Nephron progenitor cell (in vitro differentiated cells): ENCODE data around the gene ATP1B1.

Experiments used
- DNase-seq: peaks from one replicate; pipeline ENCODE4 v3.0.0; 2021
- H3K27ac Mint-ChIP-seq: 2 replicates; pipeline ENCODE4 v1.8.0; 2021; ENCODE audit warnings: mild to moderate bottlenecking, moderate library complexity, mixed read lengths
- H3K27me3 Mint-ChIP-seq: 2 replicates; pipeline ENCODE4 v1.8.0; 2021; ENCODE audit warnings: mild to moderate bottlenecking, low read depth, mixed read lengths; ENCODE audit not compliant: poor library complexity
- H3K36me3 Mint-ChIP-seq: 2 replicates; pipeline ENCODE4 v1.8.0; 2021; ENCODE audit warnings: low read depth, mixed read lengths
- H3K4me1 Mint-ChIP-seq: 2 replicates; pipeline ENCODE4 v1.8.0; 2021; ENCODE audit warnings: mixed read lengths
- H3K4me3 Mint-ChIP-seq: 2 replicates; pipeline ENCODE4 v1.8.0; 2021; ENCODE audit warnings: mild to moderate bottlenecking, moderate library complexity, mixed read lengths
- H3K9me3 Mint-ChIP-seq: 2 replicates; pipeline ENCODE4 v1.8.0; 2021; ENCODE audit warnings: mild to moderate bottlenecking, moderate library complexity, mixed read lengths
- CTCF ChIP-seq: fragments of 200-600 bp; sonication (generic); IDR thresholded peaks from 2 replicates; pipeline ENCODE4 v1.5.0; 2021; ENCODE audit warnings: antibody characterized with exemption

Gene ATP1B1

GRCh38 chr1:169108863-169109560, 2.5 kb downstream of the ATP1B1 start:
- Mint-ChIP-seq H3K9me3 (no peaks in the 10 kb centered on the region), H3K36me3 (peaks cover 34% of the 10 kb centered on the region), H3K27me3 (no peaks in the 10 kb centered on the region), H3K27ac (peak overlapping the region; percentile 79), H3K4me3 (peak overlapping the region; percentile 92), H3K4me1 (peaks cover 67% of the 10 kb centered on the region)
- DNase-seq = no peak
- no peak for TF ChIP-seq CTCF

DNA sequence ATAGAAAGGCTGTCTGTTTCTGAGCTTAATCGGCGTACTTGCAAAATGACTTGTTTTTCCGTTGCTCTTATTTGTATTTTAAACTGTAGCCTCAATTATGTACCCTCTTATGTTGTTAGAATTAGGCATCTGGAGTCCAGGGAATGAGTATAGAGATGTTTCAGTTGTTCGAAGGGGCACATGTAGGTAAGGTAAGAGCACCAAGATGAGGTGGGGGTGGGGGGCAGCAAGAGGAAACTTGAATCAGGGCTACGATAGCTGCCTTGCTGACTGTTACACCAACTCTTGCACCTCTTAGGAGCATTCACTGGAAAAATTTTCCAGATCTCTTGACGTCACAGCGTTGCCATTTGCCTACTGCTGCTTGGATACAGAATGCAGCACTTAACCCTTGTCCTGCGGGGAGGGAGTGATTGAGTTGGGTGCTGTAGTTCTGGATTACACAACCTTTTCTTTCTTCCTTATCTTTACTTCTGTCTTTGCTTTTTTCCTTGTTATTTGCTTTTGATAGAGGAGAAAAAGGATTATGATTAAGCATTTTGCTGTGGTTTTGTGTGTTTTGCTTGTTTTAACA, 3.2 kb downstream of the ATP1B1 start:
- H3K36me3 Mint-ChIP-seq = peaks cover 40% of the 10 kb centered on the region
- H3K9me3 Mint-ChIP-seq = no peaks in the 10 kb centered on the region
- H3K4me1 Mint-ChIP-seq = peaks cover 70% of the 10 kb centered on the region
- H3K27ac Mint-ChIP-seq = peak overlapping the region; percentile 73
- DNase-seq = peak; percentile 28
- H3K27me3 Mint-ChIP-seq = no peaks in the 10 kb centered on the region
- TF ChIP-seq CTCF = no peak
- H3K4me3 Mint-ChIP-seq = peak overlapping the region; percentile 48

GRCh38 chr1:169110236-169110635, 3.7 kb downstream of the ATP1B1 start:
- Mint-ChIP-seq H3K36me3 (peaks cover 43% of the 10 kb centered on the region), H3K4me1 (peaks cover 65% of the 10 kb centered on the region), H3K9me3 (no peaks in the 10 kb centered on the region), H3K27ac (no peak overlapping the region), H3K27me3 (no peaks in the 10 kb centered on the region), H3K4me3 (peak overlapping the region; percentile 48)
- no peak for TF ChIP-seq CTCF
- no peak for DNase-seq

- DNase-seq = no peak
- Mint-ChIP-seq H3K27ac (no peak overlapping the region), H3K4me1 (peaks cover 71% of the 10 kb centered on the region), H3K4me3 (peak overlapping the region; percentile 48), H3K9me3 (no peaks in the 10 kb centered on the region), H3K27me3 (peaks cover under 1% of the 10 kb centered on the region), H3K36me3 (peaks cover 45% of the 10 kb centered on the region)
- TF ChIP-seq CTCF = no peak
Measured at GRCh38 chr1:169110689-169111447, 4.4 kb downstream of the ATP1B1 start.

GRCh38 chr1:169111472-169111871, 5.0 kb downstream of the ATP1B1 start:
- Mint-ChIP-seq H3K4me1 (peaks cover 77% of the 10 kb centered on the region), H3K27me3 (peaks cover 4% of the 10 kb centered on the region), H3K9me3 (no peaks in the 10 kb centered on the region), H3K4me3 (no peak overlapping the region), H3K36me3 (peaks cover 50% of the 10 kb centered on the region), H3K27ac (no peak overlapping the region)
- no peak for DNase-seq
- no peak for TF ChIP-seq CTCF
